ENCODE data around the gene GPR171.
"Not testable (repeated sequence)": the region's sequence is repeated elsewhere in the genome, so short reads cannot be mapped to it uniquely, and the experiment has no call there.

The GPR171 gene, protein sequence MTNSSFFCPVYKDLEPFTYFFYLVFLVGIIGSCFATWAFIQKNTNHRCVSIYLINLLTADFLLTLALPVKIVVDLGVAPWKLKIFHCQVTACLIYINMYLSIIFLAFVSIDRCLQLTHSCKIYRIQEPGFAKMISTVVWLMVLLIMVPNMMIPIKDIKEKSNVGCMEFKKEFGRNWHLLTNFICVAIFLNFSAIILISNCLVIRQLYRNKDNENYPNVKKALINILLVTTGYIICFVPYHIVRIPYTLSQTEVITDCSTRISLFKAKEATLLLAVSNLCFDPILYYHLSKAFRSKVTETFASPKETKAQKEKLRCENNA

DNA sequence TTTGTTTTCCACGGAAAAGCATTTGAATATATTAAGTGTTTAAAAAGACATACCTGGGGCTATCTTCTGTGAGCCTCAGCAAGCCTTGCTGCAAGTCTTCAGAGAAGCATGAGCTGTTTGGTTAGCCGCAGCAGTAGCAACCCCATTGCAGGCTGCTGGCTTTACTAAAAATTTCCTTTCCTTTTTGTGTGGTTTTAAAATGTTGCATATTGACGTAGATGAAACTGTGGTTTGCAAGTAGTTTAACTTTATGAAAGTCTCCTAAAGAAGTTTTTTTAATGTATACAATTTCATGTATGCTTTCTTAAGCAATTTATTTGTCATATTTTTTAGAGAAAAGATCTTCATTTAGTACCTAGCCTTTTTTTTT, at the start of gene GPR171:
Gene GPR171, minus strand, starts transcription at position 166 of the 370 bp plus-strand sequence. CDS start 3,830 bp downstream, outside the sequence.
- DNase-seq, result no peak

DNA sequence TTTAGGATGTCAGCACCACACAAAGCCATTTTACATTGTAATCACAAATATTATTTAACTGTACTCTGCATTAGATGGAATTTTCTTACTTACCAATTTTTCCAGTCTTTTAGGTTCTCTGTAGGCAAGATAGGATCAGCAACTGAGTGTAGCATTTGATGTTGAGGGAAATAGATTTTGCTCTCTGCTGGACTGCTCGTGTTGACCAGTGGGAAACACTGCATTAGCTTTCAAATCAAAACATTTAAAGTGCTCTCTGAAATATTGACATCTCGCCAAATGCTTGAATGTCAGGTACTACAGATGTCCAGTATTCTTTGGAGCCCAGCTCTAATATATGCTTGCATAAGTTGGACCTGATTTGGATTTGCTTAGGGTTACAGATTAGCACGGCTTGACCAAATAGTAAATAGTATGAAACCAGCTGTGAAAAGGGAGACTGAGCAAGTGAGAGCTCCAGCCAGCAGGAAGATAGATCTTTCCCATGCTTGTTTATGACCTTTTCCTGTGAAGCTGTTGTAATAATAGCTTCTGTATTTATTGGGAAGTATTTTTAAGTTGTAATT, 45.8 kb upstream of the GPR171 start:
- DNase-seq, result no peak

DNA sequence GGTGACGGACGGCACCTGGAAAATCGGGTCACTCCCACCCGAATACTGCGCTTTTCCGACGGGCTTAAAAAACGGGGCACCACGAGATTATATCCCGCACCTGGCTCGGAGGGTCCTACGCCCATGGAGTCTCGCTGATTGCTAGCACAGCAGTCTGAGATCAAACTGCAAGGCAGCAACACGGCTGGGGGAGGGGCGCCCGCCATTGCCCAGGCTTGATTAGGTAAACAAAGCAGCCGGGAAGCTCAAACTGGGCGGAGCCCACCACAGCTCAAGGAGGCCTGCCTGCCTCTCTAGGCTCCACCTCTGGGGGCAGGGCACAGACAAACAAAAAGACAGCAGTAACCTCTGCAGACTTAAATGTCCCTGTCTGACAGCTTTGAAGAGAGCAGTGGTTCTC, 39.0 kb upstream of the GPR171 start:
- not testable (repeated sequence) for DNase-seq

DNA sequence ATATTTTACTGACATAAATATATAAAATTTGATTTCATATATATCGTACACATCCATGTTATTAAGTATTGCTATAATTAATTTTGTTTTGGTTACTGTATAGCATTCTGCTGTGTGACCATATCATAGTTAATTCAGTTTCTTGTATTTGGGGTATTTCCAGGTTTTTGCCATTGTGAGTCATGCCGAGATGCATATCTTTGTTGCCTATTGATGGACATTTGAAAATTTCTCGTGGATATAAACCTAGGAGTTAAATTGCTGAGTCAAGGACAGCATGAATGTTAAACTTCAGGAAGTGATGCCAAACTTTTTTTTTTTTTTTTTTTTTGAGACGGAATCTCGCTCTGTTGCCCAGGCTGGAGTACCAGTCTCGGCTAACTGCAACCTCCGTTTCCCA, 33.7 kb upstream of the GPR171 start:
- DNase-seq, result no peak

GRCh38 chr3:151236316-151236715, 33.3 kb upstream of the GPR171 start:
- no peak for DNase-seq

DNA sequence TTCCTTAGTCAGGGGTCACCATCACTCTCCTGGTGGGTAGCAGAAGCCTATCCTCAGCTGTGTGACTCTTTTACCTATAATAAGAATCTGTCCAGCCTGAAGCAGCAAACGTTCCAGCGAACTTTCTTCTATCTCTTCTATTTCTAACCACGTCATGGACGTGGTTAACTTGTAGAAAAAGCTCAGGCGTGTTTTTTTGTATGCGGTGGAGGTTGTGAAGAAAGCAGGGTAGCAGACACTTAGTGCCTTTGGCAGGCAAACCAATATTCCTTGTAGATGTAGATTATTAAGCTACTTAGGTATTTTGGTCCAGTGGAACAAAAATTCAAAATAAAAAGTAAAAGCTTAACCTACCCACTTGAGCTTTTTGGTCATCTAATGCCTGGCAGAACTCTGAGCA, 31.8 kb upstream of the GPR171 start:
- no peak for DNase-seq

- no peak for DNase-seq
Measured at GRCh38 chr3:151232991-151233390, 30.0 kb upstream of the GPR171 start.

DNA sequence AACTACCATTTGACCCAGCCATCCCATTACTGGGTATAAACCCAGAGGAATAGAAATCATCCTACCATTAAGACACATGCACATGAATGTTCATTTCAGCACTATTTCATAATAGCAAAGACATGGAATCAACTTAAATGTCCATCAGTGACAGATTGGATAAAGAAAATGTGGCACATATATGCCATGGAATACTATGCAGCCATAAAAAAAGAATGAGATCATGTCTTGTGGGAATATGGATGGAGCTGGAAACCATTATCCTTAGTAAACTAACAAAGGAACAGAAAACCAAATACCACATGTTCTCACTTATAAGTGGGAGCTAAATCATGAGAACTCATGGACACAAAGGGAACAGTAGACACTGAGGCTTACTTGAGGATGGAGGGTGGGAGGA, 29.4 kb upstream of the GPR171 start:
- not testable (repeated sequence) for DNase-seq

- no peak for DNase-seq
Measured at GRCh38 chr3:151230646-151231045, 27.6 kb upstream of the GPR171 start.

- no peak for DNase-seq
Measured at GRCh38 chr3:151228666-151229040, 25.6 kb upstream of the GPR171 start.

- DNase-seq, result no peak
Measured at GRCh38 chr3:151227807-151228665, 25.0 kb upstream of the GPR171 start.

DNA sequence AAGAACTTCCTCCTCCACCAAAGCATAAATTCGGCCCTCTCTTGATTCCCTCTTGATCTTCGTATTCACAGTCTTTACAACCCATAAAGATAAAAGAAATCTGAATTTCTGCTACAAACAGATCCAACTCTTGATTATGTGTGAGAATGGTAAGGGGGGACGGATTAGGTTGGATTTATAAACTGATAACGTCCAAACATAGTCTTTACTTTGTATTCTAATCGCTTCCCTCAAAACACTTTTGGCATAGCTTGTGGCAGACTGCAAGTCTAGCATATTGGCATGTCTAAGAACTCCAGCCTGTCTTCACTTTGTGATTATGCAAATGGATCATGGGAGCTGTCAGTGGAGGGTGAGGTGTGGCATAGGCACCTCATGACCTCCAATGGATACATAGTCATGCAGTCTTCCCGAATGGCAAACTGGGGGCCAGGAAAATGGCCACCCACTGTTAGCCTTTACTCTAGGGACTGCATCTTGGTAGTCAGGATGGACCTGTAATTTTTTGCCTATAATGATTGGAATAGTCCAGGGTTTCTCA, 24.3 kb upstream of the GPR171 start:
- DNase-seq, result no peak

DNA sequence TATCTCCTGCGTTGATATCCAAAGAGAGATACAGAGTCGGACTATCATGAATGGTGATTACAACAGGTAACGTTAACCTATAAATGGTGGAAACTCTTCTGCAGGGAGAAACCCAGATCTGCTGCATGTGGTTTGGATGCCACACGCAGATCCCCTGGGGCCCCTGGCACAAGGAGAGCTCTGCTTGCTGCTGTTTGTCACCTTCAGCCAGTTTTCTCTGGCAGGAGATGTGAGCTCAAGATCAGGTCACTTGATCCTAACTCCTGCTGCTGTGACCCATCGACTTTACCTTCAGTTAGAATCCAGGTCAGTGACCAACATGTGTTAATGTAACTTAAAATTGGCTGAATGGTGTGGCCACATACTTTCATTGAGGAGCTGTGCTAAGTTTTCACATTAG, 23.8 kb upstream of the GPR171 start:
- no peak for DNase-seq

DNA sequence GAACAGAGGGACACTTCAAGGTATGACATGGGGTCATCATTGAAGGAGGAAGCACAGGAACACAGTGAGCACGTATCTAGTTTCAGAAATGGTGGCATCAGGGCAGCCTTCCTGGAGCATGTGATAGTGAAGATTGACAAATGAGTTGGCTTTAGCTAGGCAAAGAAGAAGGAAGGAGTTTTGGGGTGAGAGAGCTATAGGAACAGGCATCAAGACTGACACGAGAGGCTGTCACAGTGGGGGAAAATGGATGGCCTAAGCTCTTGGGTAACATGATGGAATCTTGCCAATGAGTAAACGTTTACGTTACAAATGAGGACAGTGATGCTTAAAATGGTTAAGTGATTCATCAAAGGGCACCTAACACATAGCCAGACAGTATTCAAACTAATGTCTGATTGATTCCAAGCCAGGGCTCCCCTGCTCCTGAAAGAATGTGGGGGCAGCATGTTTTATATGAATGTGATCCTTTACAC, 23.1 kb upstream of the GPR171 start:
- no peak for DNase-seq

DNA sequence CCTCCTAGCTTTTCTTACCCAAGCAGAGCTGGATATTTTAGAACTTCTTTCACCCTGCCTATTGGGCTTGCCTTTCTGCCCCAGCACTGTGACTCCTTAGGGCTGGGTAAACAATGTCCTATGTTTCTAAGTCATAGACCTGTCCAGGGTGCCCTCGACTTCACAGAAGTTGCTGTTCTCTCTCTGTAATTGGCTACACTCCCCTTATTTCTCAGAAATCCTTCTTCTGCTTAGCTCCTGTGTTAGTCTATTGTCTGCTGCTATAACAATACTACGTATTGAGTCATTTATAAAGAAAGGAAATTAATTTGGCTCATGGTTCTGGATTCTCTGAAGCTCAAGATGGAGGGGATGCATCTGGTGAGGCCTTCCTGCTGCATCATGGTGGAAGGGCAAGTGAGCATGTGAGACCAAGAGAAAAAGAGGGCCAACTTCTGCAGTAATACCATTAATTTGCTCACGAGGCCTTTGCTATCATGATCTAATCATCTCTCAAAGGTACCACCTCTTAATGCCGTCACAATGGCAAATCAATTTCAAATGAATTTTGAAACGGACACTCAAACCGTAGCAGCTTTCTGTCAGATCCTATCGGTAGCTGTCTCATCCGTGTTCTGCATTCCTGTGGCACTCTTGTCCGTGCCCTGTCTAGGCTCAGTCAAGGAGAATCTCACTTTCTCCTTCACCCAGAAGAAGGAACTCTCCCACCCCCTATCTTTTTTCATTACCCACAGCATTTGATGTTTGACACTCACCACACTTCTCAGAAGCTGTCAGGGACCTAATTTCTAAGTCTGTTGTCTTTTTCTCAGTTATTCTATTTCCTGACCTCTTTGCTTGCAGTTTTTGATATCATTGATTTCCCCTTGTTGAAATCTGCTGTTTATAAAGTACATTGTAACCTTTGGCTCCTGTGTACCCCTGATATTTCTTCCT, 22.3 kb upstream of the GPR171 start:
- no peak for DNase-seq

DNA sequence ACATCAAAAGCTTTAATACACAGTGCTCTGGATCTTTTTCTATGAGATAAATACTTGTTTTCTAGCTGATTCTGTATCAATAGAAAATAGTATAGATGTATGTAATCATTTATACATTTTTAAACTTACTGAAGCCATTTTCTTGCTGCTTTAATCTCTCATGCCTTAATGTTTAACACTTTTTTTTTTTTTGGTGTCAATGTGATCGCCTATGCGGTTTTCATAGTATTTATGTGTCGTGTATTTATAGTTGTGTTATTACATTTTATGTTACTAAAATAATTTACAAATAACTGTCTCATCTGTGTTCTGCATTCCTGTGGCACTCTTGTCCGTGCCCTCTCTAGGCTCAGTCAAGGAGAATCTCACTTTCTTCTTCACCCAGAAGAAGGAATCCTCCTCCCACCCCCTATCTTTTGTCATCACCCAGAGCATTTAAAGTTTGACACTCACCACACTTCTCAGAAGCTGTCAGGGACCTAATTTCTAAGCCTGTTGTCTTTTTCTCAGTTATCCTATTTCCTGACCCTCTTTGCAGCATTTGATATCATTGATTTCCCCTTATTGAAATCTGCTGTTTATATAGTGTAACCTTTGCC, 21.4 kb upstream of the GPR171 start:
- no peak for DNase-seq

- no peak for DNase-seq
Measured at GRCh38 chr3:151219056-151219455, 16.0 kb upstream of the GPR171 start.

DNA sequence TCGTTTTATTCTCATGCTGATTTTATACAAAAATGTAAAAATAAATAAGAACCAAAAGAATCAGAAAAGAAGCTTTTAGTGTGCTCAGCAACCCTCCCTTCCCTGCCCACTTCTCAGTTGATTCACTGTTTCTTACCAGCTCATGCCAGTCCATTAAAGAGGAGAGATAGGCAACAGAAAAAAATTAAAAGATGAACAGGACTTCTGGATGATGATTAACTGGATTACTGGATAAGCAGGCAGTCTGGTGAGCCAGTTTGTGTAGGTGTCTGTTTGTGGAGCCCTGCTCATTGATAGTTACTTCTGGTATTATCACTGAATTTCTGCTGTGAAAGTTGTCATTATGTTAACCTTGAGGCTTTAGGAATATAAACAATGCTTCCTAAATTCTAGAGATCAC, 15.1 kb upstream of the GPR171 start:
- no peak for DNase-seq

GRCh38 chr3:151216641-151217607, 13.9 kb upstream of the GPR171 start:
- no peak for DNase-seq

DNA sequence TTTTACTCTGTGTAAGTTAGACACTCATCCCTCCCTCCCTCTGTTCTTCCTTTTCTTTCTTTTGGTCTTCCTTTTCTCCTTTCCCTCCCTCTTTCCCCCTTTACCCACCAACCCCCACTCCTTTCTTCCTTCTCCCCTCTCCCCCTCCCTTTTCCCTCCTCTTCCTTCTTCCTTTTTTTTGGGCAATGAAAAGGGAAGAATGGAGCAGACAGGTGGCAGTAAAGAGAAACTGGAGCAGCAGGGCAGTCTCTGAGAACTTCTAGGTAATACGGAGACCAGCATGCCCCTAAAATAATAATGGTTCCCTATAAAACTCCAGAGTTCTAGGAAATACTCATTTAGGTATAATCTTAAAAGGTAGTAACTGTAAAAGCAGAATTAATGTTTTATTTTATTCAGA, 11.4 kb upstream of the GPR171 start:
- no peak for DNase-seq

- no peak for DNase-seq
Measured at GRCh38 chr3:151213881-151214280, 10.9 kb upstream of the GPR171 start.

All from cortex of kidney (tissue), 1 donor.